ENCODE results near the gene MT1G.

MT1G gene

DNA sequence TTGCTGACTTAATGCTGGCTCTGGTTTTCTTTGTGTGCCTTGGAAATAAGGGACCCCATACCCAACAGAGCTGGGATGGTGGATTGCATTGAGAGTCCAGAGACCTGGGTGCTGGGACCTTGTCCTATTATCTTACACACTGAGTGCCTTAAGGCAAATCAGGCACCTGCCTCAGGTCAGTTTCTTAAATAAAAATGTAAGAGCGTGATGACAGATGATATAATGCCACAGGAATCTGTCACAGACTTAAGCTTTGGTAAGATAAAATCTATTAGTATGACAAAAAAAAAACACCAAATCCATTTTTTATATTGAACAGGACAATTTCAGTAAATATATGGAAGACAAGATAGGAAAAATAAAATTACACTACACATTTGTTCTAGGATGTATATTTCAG, 27.8 kb downstream of the MT1G start:
- Histone ChIP-seq H2AFZ (ENCODE audit: low read length) (no peak overlapping the region), H3K27me3 (ENCODE audit: insufficient read depth, low read length) (no peaks in the 10 kb centered on the region; the same call in 1 of the 2 replicates), H3K4me1 (ENCODE audit: insufficient read depth, low read length, severe bottlenecking) (peaks cover 6% of the 10 kb centered on the region), H3K4me2 (ENCODE audit: low read length) (no peak overlapping the region), H3K27ac (ENCODE audit: low read depth, low read length, poor library complexity, severe bottlenecking) (no peak overlapping the region), H3F3A (ENCODE audit: insufficient read depth, low read length) (no peaks in the 10 kb centered on the region), H3K36me3 (ENCODE audit: insufficient read depth, low read length) (no peaks in the 10 kb centered on the region), H4K20me1 (ENCODE audit: insufficient read depth, low read length) (no peaks in the 10 kb centered on the region), H3K9me2 (ENCODE audit: low read depth, low read length) (no peaks in the 10 kb centered on the region), H3K9ac (ENCODE audit: low read length) (no peak overlapping the region), H3K79me2 (ENCODE audit: insufficient read depth, low read length) (no peaks in the 10 kb centered on the region), H3K9me3 (ENCODE audit: low read length) (no peaks in the 10 kb centered on the region), H3K4me3 (ENCODE audit: low read depth, low read length, poor library complexity, severe bottlenecking) (no peak overlapping the region)
- TF ChIP-seq, protein P1, sequence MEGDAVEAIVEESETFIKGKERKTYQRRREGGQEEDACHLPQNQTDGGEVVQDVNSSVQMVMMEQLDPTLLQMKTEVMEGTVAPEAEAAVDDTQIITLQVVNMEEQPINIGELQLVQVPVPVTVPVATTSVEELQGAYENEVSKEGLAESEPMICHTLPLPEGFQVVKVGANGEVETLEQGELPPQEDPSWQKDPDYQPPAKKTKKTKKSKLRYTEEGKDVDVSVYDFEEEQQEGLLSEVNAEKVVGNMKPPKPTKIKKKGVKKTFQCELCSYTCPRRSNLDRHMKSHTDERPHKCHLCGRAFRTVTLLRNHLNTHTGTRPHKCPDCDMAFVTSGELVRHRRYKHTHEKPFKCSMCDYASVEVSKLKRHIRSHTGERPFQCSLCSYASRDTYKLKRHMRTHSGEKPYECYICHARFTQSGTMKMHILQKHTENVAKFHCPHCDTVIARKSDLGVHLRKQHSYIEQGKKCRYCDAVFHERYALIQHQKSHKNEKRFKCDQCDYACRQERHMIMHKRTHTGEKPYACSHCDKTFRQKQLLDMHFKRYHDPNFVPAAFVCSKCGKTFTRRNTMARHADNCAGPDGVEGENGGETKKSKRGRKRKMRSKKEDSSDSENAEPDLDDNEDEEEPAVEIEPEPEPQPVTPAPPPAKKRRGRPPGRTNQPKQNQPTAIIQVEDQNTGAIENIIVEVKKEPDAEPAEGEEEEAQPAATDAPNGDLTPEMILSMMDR (IDR thresholded peaks at IDR 0.05; ENCODE audit: low read length): no peak
- no peak for TF ChIP-seq EZH2 (IDR thresholded peaks at IDR 0.05; ENCODE audit: borderline replicate concordance, low read length)

DNA sequence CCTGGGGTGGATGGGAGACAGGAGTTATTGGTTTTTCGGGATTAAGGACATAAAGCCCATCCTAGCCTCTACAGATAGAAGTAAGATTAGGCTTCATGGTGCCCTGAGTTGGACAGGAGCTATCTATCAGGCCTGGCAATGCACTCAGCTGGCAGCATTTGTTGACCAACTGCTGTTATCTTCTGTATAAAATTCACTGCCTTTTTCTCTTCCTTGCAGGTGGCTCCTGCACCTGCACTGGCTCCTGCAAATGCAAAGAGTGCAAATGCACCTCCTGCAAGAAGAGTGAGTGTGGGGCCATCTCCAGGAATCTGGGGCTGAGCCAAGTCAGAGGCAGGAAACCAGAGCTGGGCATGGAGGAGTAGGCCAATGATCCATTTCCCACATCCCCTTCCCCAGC, 28.8 kb downstream of the MT1G start:
- Histone ChIP-seq H3K79me2 (ENCODE audit: insufficient read depth, low read length) (no peaks in the 10 kb centered on the region), H3K9me2 (ENCODE audit: low read depth, low read length) (no peaks in the 10 kb centered on the region), H3K36me3 (ENCODE audit: insufficient read depth, low read length) (no peaks in the 10 kb centered on the region), H3K4me1 (ENCODE audit: insufficient read depth, low read length, severe bottlenecking) (peaks cover 6% of the 10 kb centered on the region), H2AFZ (ENCODE audit: low read length) (no peak overlapping the region), H3K27ac (ENCODE audit: low read depth, low read length, poor library complexity, severe bottlenecking) (no peak overlapping the region), H3K4me2 (ENCODE audit: low read length) (no peak overlapping the region), H3F3A (ENCODE audit: insufficient read depth, low read length) (no peaks in the 10 kb centered on the region), H3K9me3 (ENCODE audit: low read length) (no peaks in the 10 kb centered on the region), H4K20me1 (ENCODE audit: insufficient read depth, low read length) (no peaks in the 10 kb centered on the region), H3K4me3 (ENCODE audit: low read depth, low read length, poor library complexity, severe bottlenecking) (no peak overlapping the region), H3K27me3 (ENCODE audit: insufficient read depth, low read length) (no peaks in the 10 kb centered on the region; the same call in 1 of the 2 replicates), H3K9ac (ENCODE audit: low read length) (no peak overlapping the region)
- TF ChIP-seq, protein P1 (IDR thresholded peaks at IDR 0.05; ENCODE audit: low read length): no peak
- no peak for TF ChIP-seq EZH2 (IDR thresholded peaks at IDR 0.05; ENCODE audit: borderline replicate concordance, low read length)

DNA sequence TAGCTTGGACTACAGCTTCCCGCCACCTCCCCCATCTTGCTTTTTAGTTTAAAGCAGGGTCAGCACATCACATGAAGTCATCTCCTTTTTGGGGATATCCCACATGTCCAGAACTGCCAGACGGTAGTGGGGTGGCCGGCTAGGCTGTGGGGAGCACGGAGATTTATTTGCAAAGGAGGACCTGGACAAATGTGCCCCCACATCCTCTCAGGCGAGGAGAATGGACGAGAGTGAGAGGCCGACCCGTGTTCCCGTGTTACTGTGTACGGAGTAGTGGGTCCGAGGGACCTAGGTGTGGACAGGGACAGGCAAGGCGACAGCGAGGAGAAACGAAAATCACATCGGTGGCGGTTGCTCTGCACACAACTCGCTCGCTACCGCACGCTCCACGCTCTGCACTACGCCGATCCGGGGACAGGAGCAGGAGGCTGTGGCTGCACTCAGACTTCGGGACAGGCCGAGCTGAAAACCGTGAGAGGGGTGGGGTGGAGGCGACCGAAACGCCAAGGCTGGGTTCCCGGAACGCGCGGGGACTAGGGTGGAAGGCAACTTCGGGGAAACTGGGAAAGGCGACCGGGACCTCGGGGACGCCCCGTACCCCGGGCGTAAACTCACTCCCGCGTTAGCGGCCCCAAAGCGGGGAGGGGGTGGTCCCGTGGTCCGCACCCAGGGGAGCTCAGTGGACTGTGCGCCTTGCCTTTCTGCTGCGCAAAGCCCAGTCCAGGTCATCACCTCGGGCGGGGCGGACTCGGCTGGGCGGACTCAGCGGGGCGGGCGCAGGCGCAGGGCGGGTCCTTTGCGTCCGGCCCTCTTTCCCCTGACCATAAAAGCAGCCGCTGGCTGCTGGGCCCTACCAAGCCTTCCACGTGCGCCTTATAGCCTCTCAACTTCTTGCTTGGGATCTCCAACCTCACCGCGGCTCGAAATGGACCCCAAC, 29.8 kb downstream of the MT1G start, which contains the start of gene MT1A:
MT1A (plus strand) TSS at position 853 of the 937 bp plus-strand sequence; CDS start at position 926, 73 bp downstream.
- H3K9me3 ChIP-seq (ENCODE audit: low read length): no peaks in the 10 kb centered on the region
- H3K4me3 ChIP-seq (ENCODE audit: low read depth, low read length, poor library complexity, severe bottlenecking): no peak within 1 kb of the TSS
- peaks cover 5% of the 10 kb centered on the region for H3K4me1 ChIP-seq (ENCODE audit: insufficient read depth, low read length, severe bottlenecking)
- H3K9me2 ChIP-seq (ENCODE audit: low read depth, low read length): no peaks in the 10 kb centered on the region
- H3K27me3 ChIP-seq (ENCODE audit: insufficient read depth, low read length): no peaks in the 10 kb centered on the region; the same call in 1 of the 2 replicates
- no peak within 1 kb of the TSS for H3K4me2 ChIP-seq (ENCODE audit: low read length)
- H3K9ac ChIP-seq (ENCODE audit: low read length): no peak within 1 kb of the TSS
- H4K20me1 ChIP-seq (ENCODE audit: insufficient read depth, low read length): no peaks in the 10 kb centered on the region
- no peaks in the 10 kb centered on the region for H3K79me2 ChIP-seq (ENCODE audit: insufficient read depth, low read length)
- TF ChIP-seq, protein P1 (IDR thresholded peaks at IDR 0.05; ENCODE audit: low read length): no peak
- no peak for TF ChIP-seq EZH2 (IDR thresholded peaks at IDR 0.05; ENCODE audit: borderline replicate concordance, low read length)
- H3F3A ChIP-seq (ENCODE audit: insufficient read depth, low read length): no peaks in the 10 kb centered on the region
- no peak within 1 kb of the TSS for H2AFZ ChIP-seq (ENCODE audit: low read length)
- no peak within 1 kb of the TSS for H3K27ac ChIP-seq (ENCODE audit: low read depth, low read length, poor library complexity, severe bottlenecking)
- H3K36me3 ChIP-seq (ENCODE audit: insufficient read depth, low read length): no peaks in the 10 kb centered on the region

Data from OCI-LY1 (cell line).